ENCODE results near the gene NFIL3.
"Not testable (repeated sequence)": the region's sequence is repeated elsewhere in the genome, so short reads cannot be mapped to it uniquely, and the experiment has no call there.

NFIL3 gene

DNA sequence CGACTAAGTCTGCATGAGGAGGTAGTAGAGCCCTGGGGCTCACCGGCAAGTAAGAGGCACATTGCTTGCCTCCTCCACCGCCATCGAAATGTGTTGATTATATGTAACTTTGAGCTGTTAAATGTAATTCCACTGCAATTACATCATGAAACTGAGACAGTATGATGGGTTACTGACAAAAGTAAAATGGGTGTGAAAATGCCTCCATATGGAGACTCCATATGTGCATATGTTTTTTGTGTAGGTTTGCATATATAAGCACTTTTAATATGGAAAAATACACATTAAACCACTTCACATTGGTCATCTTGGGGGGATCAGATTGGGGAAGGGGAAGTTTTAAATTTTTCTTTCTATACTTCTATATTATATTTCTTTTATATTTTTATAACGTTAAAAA lies 29.8 kb downstream of the NFIL3 start:
- DNase-seq: no peak

DNA sequence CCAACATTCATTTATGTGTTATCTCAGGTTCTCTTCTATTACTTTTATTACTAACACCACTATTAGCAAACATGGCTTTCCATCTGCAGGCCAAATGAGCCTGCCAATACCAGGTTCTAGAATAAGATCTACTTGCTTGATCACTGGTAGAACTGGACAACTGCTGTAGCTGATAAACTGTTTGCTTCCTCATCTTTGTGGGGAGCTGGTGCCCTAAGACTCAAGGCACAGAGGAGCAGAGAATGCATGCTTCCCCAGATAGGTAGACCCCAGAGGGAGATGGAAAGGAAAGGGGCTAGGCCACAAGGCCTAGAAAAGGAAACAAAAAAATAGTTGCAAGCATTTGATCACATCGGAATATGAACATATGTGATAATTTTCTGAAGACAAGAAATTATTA lies 31.2 kb downstream of the NFIL3 start:
- no peak for DNase-seq

DNA sequence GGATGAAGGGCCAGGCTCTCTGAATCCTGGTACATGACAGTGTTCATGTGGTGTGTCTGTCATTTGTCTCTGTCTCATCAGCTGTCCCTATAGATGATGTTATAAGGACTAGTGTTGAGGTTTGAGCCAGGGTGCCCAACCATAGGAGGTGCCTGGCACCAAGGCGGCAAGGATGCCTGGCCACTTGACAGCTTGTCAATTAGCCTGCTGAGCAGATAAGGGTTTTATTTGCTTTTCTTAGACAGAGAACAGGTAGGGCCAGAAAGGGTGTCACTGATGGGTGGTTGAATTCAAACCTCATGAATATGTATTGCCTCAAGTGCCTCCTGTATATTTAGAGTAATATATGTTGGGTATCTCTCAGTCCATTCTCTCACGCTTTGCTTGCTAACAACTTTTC lies 31.8 kb downstream of the NFIL3 start:
- no peak for DNase-seq

DNA sequence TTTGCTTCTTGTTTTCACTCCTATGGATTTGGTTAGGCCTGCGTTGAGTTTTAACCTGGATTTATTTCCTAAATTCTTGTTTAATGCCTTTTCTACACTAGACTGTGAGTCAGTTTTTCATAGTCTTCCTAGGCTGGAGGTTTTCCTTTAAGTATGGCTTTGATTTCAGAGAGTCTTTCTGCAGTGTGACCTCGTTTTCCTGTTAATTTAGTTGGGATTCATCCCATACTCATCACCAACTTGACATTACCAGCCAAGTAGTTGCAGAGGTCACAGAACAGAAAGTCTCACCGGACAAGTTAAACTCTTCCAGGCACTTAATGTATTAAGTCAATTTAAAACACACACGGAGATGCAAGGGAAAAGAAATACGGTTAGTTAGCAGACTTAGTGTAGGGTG lies 32.2 kb downstream of the NFIL3 start:
- no peak for DNase-seq

DNA sequence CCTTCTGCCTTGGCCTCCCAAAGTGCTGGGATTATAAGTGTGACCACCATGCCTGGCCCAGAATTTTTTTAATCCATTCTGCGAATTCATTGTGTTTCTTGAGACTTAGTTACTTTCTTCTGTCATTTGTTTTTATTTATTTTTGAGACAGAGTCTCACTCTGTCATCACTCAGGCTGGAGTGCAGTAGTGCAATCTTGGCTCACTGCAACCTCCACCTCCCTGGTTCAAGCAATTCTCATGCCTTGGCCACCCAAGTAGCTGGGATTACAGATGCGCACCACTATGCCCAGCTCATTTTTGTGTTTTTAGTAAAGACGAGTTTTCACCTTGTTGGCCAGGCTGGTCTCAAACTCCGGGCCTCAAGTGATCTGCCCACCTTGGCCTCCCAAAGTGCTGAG lies 33.9 kb downstream of the NFIL3 start:
- not testable (repeated sequence) for DNase-seq

DNA sequence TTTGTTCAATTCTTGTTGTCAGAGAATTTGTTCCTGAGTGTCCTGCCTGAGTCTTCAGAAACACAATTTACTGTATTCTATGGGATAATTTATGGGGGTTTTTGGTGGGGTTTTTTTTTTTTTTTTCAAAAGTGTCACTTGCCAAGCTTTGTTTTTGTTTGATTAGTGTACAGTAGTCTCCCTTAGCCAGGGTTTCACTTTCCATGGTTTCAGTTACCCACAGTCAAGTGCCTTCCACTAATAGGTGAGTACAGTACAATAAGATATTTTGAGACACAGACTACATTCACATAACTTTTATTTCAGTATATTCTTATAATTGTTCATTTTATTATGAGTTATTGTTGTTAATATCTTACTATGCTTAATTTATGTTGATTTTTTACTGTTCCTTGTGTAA lies 36.9 kb downstream of the NFIL3 start:
- no peak for DNase-seq

DNA sequence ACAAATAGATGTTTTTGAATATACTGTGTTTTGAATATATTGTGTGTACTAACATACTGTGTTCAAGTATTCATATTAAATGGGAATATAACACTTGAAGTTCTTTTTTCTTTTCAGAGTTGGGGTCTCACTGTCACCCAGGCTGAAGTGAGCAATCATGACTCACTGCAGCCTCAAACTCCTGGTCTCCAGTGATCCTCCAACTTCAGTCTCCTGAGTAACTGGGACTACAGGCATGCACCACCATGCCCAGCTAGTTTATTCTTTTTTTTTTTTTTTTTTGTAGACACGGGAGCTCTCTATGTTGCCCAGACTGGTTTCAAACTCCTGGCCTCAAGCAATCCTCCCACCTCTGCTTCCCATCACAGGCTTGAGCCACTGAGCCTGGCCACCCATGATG lies 38.7 kb downstream of the NFIL3 start:
- DNase-seq: no peak

DNA sequence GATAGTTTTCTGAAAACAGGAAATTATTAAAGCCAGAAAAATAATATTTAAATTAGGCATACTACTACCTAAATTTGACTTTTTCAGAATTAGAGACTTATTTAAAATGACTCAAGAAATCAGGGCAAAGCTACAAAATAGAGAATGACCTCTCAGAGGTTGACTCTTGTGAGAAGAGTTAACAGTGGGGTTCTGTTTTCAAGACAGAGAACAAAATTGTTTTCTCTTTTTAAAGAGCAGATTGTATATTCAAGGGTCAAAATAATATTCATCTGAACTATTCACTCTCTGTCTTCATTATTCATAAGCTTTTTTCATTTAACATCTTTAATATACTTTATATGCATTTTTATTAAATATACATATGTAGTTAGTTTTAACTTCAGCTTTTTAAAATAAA lies 40.1 kb downstream of the NFIL3 start:
- DNase-seq: no peak

DNA sequence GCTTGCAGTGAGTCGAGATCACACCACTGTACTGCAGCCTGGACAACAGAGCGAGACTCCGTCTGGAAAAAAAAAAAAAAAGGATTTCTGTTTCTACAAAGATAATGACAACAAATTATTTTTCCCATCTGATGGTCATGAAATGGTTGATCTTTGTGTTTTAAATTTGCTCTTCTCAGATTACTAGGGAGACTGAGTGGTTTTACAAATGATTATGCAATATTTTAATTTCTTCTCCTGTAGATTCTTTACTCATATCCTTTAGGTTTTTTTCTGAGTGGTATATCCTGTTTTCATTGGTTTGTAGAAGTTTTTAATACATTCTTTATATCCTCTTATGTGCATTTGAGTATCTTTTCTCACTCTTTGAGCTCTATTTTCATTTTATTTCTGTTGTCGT lies 41.3 kb downstream of the NFIL3 start:
- DNase-seq: no peak

DNA sequence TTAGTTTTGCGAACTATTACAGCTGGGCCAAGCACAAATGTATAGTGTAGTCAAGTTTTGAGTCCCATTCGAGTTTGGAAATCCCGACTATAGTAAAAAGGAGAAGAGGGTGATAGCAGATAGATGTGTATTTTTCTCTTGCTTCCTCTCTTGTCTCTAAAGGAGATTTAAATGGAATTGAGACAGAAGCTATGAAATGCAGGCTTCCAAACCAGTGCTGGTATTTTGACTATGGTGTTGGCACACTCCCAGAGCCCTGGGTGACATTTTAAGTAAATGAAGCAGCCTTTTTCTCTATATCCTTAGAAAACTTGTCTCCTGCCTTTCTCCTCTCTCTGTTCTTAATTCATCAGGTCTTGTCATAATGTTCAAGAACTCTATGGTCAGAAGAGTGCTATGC lies 44.2 kb downstream of the NFIL3 start:
- no peak for DNase-seq

DNA sequence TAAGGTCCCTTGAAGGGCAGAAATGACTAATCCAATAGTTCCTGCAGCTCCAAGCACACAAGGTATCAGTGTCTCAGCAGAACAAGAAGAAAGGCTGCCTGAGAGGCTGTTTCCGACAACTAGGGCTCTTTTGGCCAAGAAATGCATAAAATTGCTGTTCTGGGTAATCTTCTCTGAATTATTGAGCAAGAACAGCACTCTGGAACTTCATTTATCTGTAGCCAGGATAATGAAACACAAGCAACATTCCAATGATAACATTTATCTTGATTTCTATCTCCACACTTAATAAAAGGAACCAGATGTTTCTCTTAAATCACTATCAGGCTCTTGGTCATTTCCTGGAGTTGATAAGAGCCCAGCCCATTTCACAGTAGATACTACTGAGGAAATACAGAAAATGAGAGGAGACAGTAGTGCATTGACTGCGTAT lies 44.9 kb downstream of the NFIL3 start:
- no peak for DNase-seq

DNA sequence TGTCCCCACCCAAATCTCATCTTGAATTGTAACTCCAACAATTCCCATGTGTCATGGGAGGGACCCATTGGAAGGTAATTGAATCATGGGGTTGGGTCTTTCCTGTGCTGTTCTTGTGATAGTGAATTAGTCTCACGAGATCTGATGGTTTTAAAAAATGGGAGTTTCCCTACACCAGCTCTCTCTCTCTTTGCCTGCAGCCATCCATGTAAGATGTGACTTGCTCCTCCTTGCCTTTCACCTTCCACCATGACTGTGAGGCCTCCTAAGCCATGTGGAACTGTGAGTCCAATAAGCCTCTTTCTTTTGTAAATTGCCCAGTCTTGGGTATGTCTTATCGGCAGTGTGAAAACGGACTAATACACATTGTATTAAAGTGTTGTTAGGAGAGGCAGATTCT lies 45.6 kb downstream of the NFIL3 start:
- not testable (repeated sequence) for DNase-seq

DNA sequence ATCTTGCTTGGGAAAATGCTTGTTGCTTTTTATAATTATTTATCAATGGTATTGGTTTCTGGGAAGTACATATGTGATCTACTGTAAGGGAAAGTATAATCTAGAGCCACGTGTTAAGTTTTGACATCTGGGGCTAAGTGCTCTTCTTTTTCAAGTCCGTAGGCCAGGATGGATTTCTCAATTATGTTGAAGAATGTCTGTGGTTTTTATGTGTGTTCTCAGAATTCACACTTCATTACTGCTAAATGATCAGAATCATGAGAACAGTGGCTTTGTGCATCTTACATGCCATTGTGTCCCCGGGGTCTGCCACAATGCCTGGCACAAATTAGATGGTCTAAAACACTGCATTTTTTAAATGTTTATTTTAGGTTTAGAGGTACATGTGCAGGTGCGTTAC lies 47.4 kb downstream of the NFIL3 start:
- DNase-seq: no peak

DNA sequence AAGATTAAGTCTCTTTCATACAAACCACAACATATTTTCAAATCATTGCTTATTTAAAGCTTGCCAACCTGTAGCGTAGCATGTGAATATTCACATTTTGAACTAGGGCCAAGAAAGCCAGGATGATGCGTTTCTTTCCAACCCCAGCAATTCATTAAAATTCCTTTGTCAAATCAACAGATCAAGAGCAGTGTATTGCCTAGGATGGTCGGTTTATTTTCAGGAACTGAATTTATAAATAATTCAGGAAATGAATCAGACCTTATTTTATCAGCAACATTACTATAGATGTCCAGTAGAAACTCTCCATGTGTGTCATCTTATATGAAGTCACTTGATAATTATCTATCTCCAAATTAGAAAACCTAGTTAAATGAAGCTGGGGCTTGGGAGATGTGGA lies 48.7 kb downstream of the NFIL3 start:
- no peak for DNase-seq

DNA sequence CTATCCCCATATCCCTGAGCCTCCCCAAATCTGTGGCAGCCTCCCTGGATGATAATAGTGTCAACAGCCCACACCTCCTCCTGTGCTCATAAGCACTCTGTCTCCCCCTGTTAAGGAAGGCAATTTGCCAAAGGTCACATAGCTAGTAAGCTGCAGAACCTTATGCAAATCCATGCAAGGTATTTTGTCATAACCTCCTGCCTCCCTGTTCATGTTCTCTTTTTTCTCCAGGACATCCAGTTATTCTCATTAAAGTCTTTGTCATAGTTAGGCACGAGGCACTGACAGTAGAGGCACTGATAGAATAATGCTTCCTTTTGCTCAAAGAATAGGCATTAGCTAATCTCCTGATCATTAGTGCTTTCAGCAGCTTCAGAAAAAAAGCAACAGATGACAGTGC lies 51.7 kb downstream of the NFIL3 start:
- no peak for DNase-seq

DNA sequence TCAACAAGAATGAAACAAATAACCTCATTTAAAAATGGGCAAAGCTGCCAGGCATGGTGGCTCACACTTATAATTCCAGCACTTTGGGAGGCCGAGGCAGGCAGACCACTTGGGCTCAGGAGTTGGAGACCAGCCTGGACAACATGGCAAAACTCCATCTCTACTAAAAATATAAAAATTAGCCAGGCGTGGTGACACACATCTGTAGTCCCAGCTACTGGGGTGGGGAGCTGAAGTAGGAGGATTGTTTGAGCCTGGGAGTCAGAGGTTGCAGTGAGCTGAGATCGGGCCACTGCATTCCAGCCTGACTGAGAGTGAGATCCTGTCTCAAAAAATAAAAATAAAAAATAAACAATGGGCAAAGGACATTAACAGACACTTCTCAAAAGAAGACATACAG lies 53.6 kb downstream of the NFIL3 start:
- not testable (repeated sequence) for DNase-seq

DNA sequence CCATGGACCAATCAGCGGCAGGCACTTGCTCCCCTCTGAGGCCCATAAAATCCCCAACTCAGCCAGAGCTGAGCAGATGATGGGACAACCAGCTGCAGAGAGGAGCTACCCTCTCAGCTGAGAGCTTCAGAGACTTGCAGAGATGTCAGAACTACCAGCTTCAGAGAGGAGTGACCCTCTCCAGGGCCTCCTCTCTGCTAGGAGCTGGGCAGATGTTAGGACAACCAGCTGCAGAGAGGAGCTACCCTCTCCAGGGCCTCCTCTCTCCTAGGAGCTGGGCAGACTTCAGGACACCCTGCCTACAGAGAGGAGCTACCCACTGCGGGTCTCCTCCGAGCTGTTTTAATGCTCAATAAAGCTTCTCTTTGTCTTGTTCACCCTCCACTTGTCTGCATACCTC lies 58.9 kb downstream of the NFIL3 start:
- DNase-seq: no peak

DNA sequence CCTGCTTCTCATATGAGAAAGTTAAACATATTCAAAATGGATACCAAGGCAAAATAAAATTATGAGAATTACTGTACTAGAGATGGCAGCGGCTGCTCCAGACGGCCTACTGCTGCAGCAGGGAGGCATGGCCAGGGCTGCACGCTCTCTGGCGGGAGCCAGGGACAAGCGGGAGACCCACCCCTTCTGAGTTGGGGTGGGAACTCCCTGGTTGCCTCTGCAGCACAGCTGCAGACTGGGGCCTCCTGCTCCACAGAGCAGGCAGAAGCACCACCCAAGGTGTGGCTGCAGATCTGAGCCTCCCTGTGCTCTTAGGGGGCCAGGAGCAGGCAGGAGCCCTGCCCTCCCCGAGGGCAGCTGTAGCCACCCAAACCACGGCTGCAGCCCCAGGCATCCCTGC lies 59.6 kb downstream of the NFIL3 start:
- no peak for DNase-seq

DNA sequence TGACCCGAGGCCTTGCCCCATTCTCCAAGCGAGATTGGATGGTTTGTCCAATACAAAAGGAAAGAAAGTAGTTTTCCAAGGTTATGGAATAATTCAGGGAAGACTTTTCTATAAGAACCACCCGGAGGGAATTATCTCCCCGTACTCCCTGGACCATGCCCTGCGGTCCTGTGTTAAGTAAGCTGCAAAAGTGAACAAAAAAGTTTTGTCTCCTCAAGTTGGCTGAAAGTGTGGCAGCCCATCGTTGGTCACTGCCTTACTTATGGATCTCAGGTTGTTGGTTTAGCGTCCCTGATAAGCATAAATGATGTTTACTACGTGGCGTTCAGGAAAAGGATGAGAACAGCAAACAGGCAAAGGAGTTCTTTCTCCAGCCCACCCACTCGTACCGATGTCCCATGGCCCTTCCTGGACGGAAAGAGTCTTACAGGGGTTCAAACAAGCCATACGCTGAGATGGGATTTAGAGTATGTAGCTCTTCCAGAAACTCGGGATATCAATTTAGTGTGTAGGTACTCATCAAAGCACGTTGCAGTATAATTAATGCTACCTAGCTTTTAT lies 61.5 kb downstream of the NFIL3 start:
- DNase-seq: no peak

DNA sequence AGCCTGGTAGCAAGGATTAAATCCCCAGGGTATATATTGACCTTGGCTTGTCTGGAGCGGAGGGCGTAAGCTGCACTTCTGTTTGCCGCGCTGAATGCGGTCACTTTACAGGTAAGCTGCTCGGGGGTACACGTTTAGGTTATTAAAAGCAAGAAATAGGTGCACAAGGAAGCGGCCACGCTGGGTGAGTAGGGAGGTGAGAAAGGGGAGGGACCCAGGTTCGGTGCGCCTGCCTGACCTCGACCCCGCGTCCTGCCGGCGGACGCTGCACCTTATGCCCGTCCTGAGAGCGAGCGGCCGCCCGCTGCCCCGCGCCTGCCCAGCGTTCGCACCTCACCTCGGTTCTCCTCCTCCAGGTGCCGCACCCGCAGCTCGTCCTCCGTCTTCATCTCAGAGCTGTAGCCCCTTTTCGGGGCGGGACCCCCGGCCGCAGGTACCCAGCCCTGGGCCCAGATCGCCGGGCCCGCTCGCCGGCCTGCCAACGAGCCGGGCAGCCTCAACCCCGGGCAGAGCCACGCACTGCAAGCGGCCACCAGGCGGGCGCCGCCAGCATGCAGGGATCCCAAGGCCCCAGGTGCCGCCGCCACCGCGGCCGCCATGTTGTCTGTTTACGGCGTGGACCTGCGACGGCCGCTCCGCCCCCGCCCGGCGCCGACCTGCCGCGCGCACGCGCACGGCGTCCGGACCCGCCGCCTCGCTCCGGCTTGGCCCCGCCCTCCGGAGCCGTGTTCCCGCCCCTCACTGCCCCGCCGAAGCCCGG lies 62.2 kb downstream of the NFIL3 start, which contains the start of gene AUH:
Gene AUH (minus strand): TSS at position 628 of the 760 bp plus-strand sequence. CDS start 29 bp downstream, at position 599.
- peak; percentile 79 for DNase-seq

DNA sequence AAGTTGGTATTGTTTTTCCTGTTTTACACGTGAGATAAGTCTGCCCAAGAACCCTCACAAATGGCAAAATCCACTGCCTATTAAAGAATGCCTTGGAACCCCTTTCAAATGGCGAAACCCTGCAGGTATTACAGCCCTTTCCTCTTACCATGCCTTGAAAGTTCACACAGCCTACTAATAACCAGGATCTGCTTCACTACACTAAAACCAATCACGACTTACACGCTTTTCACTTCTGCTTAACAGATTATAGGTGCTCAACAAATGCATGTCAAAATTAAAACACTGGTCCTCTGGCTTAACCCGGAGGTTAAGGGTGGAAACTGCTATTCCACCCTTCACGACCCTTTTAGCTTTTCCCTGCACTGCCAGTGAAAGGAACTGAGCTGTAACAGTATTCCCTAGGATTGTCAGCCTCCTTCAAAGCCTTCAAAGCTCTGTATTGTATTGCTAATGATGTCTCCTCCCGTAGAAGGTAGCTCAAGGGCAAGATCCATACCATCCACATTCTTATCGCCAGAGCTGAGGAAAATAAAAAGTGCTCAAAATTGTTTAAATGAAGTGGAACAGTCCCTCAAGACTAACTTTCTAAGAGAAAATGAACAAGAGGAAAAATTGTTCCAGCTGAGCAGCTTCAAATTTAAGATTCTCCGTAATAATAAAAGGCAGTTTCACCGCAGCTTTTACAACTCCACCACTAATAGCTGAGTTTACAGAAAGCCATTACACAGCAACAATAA lies 62.9 kb downstream of the NFIL3 start:
- DNase-seq: no peak

DNA sequence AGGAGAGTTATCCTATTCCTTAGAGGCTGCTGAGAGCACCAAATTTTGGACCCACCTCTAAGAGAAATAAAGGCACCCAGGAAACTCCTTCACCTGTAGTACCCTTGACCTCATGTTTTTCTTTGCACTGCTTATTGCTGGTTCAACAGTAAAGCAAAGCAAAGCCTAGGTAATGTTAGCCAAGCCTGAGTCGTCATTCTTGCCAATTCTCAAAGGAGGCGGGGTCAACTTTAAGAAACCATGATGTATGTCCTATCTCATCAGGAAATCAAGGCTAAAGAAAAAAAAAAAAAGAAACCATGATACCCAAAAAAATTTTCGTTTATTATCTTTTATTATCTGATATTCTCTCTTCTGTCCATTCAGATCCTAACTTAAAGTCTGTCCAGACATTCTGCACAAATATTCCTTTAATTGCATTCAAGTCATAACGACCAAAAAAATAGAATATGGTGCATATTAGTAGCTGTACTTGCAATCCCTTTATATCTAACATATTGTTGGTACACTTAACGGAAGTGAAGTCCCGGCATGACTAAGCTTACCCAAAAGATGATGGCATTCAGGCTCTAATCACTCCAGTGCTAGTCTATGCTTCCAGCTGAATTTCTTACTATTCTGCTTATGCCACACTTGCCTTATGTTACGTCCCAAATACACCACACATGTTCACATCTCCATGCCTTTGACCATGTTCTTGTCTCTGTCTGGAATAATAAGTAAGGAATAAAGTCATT lies 63.7 kb downstream of the NFIL3 start:
- DNase-seq: no peak

DNA sequence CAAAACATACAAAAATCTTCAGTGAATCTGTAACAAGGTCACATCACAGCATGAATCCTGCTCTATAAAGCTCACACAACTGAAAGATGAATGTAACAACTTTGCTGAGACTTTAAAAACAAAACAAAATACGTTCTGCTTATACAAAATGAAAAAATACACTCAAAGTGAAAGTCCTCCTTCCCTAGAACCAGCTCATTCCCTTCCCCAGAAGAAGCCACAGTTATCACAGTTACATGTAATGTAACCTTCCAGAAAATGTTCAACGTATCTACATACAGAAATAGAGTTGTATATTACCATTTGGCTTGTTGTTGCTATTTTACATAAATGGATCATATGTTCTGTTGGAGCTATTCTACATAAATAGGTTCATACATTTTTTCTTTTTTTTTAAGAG lies 64.5 kb downstream of the NFIL3 start:
- DNase-seq: no peak
